Astrocyte (in vitro differentiated cells and primary cell): ENCODE results near the gene POLR2M. TPM values are rescaled to one million over a fixed set of nuclear protein-coding genes. Genes with fewer than 3 reads are reported as not detected.

Experiments
- DNase-seq: peaks from one replicate; pipeline ENCODE4 v3.0.0-alpha.2; 2010; ENCODE audit warnings: low read depth
- FAIRE-seq: peaks from 2 replicates; lab custom pipeline; 2011; peaks lifted over from hg19 to GRCh38; lab: Jason Lieb, UNC
- H2AFZ ChIP-seq: 2 replicates; pipeline ENCODE4 v1.6.0; 2012; ENCODE audit warnings: low read depth, low read length, inconsistent platforms
- H3K27ac ChIP-seq: 2 replicates; pipeline ENCODE4 v1.5.1; 2011; ENCODE audit warnings: low read depth, low read length, inconsistent platforms
- H3K27me3 ChIP-seq: 2 replicates; pipeline ENCODE4 v1.6.0; 2011; ENCODE audit warnings: low read length, inconsistent platforms; ENCODE audit not compliant: insufficient read depth
- H3K36me3 ChIP-seq: 2 replicates; pipeline ENCODE4 v1.5.1; 2011; ENCODE audit warnings: low read length, inconsistent platforms; ENCODE audit not compliant: insufficient read depth
- H3K4me1 ChIP-seq: 2 replicates; pipeline ENCODE4 v1.5.1; 2011; ENCODE audit warnings: low read length, inconsistent platforms; ENCODE audit not compliant: insufficient read depth
- H3K4me2 ChIP-seq: 2 replicates; pipeline ENCODE4 v1.6.0; 2012; ENCODE audit warnings: low read length, inconsistent platforms
- H3K4me3 ChIP-seq: 2 replicates; pipeline ENCODE4 v1.5.1; 2011; ENCODE audit warnings: low read depth, mild to moderate bottlenecking, low read length, inconsistent platforms; ENCODE audit not compliant: insufficient read depth
- H3K79me2 ChIP-seq: 2 replicates; pipeline ENCODE4 v1.6.0; 2012; ENCODE audit warnings: mild to moderate bottlenecking, low read length, inconsistent platforms; ENCODE audit not compliant: insufficient read depth
- H3K9ac ChIP-seq: 2 replicates; pipeline ENCODE4 v1.6.0; 2012; ENCODE audit warnings: mild to moderate bottlenecking, low read length, inconsistent platforms
- H3K9me3 ChIP-seq: 2 replicates; pipeline ENCODE4 v1.5.1; 2012; ENCODE audit warnings: low read depth, mild to moderate bottlenecking, low read length, inconsistent platforms; ENCODE audit not compliant: insufficient read depth
- H4K20me1 ChIP-seq: 2 replicates; pipeline ENCODE4 v1.6.0; 2012; ENCODE audit warnings: low read length, inconsistent platforms; ENCODE audit not compliant: insufficient read depth
- H3K27ac Mint-ChIP-seq: one replicate; pipeline ENCODE4 v1.8.0; 2021; ENCODE audit warnings: mild to moderate bottlenecking, mixed read lengths; ENCODE audit not compliant: unreplicated experiment
- H3K27me3 Mint-ChIP-seq: one replicate; pipeline ENCODE4 v1.8.0; 2021; ENCODE audit warnings: low read depth, mixed read lengths; ENCODE audit not compliant: unreplicated experiment
- H3K36me3 Mint-ChIP-seq: one replicate; pipeline ENCODE4 v1.8.0; 2021; ENCODE audit warnings: low read depth, mixed read lengths; ENCODE audit not compliant: unreplicated experiment
- H3K4me1 Mint-ChIP-seq: one replicate; pipeline ENCODE4 v1.8.0; 2021; ENCODE audit warnings: low read depth, mixed read lengths; ENCODE audit not compliant: unreplicated experiment
- H3K4me3 Mint-ChIP-seq: one replicate; pipeline ENCODE4 v1.8.0; 2021; ENCODE audit warnings: mild to moderate bottlenecking, moderate library complexity, mixed read lengths; ENCODE audit not compliant: unreplicated experiment
- H3K9me3 Mint-ChIP-seq: one replicate; pipeline ENCODE4 v1.8.0; 2021; ENCODE audit warnings: mild to moderate bottlenecking, mixed read lengths; ENCODE audit not compliant: unreplicated experiment
- CTCF ChIP-seq: IDR thresholded peaks from 2 replicates; pipeline ENCODE4 v1.5.1; 2011; ENCODE audit warnings: low read depth, mild to moderate bottlenecking, inconsistent platforms, low read length, moderate library complexity; ENCODE audit not compliant: insufficient read depth
- EZH2 ChIP-seq: IDR thresholded peaks from 2 replicates; pipeline ENCODE4 v1.6.1; 2012; ENCODE audit warnings: mild to moderate bottlenecking, low read length, inconsistent platforms; ENCODE audit not compliant: insufficient read depth
- total RNA-seq: library from RNA; stranded (reverse); gene quantifications from 2 replicates; pipeline ENCODE4 v1.2.1, GENCODE V29; 2021

POLR2M gene
- total RNA-seq, 1 donor from 2014 or later: 61.4 TPM

- FAIRE-seq: no peak
- H3K4me2 ChIP-seq: no peak overlapping the region
- no peaks in the 10 kb centered on the region for H3K27me3 ChIP-seq
- no peaks in the 10 kb centered on the region for H3K27me3 Mint-ChIP-seq
- H3K4me3 ChIP-seq: no peak overlapping the region
- no peak for DNase-seq
- no peak overlapping the region for H3K27ac Mint-ChIP-seq
- H3K36me3 Mint-ChIP-seq: no peaks in the 10 kb centered on the region
- H3K36me3 ChIP-seq: no peaks in the 10 kb centered on the region
- TF ChIP-seq EZH2 (no peak), CTCF (no peak)
- H3K4me3 Mint-ChIP-seq: no peak overlapping the region
- H3K79me2 ChIP-seq: no peaks in the 10 kb centered on the region
- peaks cover 5% of the 10 kb centered on the region for H3K4me1 Mint-ChIP-seq
- H3K4me1 ChIP-seq: peaks cover 4% of the 10 kb centered on the region
- no peak overlapping the region for H3K27ac ChIP-seq
- H3K9ac ChIP-seq: no peak overlapping the region
- H3K9me3 ChIP-seq: no peaks in the 10 kb centered on the region
- no peak overlapping the region for H2AFZ ChIP-seq
- no peaks in the 10 kb centered on the region for H4K20me1 ChIP-seq
- H3K9me3 Mint-ChIP-seq: peaks cover 6% of the 10 kb centered on the region
These were observed 28.3 kb downstream of the POLR2M start for GRCh38 chr15:57734860-57735259.

GRCh38 chr15:57735431-57735830 lies 28.9 kb downstream of the POLR2M start:
- Histone ChIP-seq H3K27me3 (no peaks in the 10 kb centered on the region), H3K36me3 (no peaks in the 10 kb centered on the region), H2AFZ (no peak overlapping the region), H3K27ac (no peak overlapping the region), H3K9ac (no peak overlapping the region), H3K4me3 (no peak overlapping the region), H3K9me3 (no peaks in the 10 kb centered on the region), H3K4me1 (peaks cover 4% of the 10 kb centered on the region), H3K4me2 (no peak overlapping the region), H3K79me2 (no peaks in the 10 kb centered on the region), H4K20me1 (no peaks in the 10 kb centered on the region)
- Mint-ChIP-seq H3K27me3 (no peaks in the 10 kb centered on the region), H3K27ac (no peak overlapping the region), H3K9me3 (peaks cover 6% of the 10 kb centered on the region), H3K4me3 (no peak overlapping the region), H3K4me1 (peaks cover 5% of the 10 kb centered on the region), H3K36me3 (no peaks in the 10 kb centered on the region)
- FAIRE-seq: no peak
- no peak for DNase-seq
- TF ChIP-seq CTCF (no peak), EZH2 (no peak)

GRCh38 chr15:57735891-57736290 lies 29.4 kb downstream of the POLR2M start:
- DNase-seq: no peak
- H3K4me1 ChIP-seq: peaks cover 4% of the 10 kb centered on the region
- H3K79me2 ChIP-seq: no peaks in the 10 kb centered on the region
- no peaks in the 10 kb centered on the region for H3K36me3 ChIP-seq
- Mint-ChIP-seq H3K4me1 (peaks cover 5% of the 10 kb centered on the region), H3K9me3 (peaks cover 6% of the 10 kb centered on the region), H3K27ac (no peak overlapping the region), H3K36me3 (no peaks in the 10 kb centered on the region), H3K4me3 (no peak overlapping the region), H3K27me3 (no peaks in the 10 kb centered on the region)
- H3K4me3 ChIP-seq: no peak overlapping the region
- no peak overlapping the region for H3K27ac ChIP-seq
- no peaks in the 10 kb centered on the region for H3K9me3 ChIP-seq
- no peak overlapping the region for H2AFZ ChIP-seq
- no peak for FAIRE-seq
- H3K27me3 ChIP-seq: no peaks in the 10 kb centered on the region
- no peaks in the 10 kb centered on the region for H4K20me1 ChIP-seq
- no peak for TF ChIP-seq CTCF
- TF ChIP-seq EZH2: no peak
- H3K4me2 ChIP-seq: no peak overlapping the region
- H3K9ac ChIP-seq: no peak overlapping the region
